CD4-positive, alpha-beta T cell treated with Interleukin-15 for 4 hours (primary cell): ENCODE results near the gene ATE1.
"Not testable (repeated sequence)": the region's sequence is repeated elsewhere in the genome, so short reads cannot be mapped to it uniquely, and the experiment has no call there.

Experiments used
- DNase-seq: peaks from one replicate; pipeline ENCODE4 v3.0.0-alpha.2; 2020; ENCODE audit warnings: low spot score

ATE1 gene

DNA sequence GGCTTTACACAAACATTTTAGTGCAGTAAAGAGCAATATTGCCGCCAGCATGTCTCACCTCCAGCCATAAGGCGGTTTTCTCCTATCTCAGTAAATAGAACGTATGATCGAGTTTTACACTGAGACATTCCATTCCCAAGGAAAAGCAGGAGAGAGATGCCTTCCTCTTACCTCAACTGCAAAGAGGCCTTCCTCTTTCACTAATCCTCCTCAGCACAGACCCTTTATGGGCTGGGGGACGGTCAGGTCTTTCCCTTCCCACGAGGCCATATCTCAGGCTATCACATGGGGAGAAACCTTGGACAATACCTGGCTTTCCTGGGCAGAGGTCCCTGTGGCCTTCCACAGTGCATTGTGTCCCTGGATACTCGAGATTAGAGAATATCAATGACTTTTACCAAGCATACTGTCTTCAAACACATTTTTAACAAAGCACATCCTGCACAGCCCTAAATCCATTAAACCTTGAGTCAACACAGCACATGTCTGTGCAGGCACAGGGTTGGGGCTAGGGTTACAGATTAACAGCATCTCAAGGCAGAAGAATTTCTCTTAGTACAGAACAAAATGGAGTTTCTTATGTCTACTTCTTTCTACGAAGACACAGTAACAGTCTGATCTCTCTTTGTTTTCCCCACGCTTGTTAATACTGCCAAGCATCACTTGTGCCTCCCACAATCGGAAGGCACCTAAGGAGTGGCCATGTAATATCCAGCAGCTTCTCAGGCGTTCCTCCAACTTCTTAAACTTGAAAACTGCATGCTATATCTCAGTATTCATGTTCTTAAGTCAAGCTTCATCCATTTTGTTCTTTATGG is 2.6 kb upstream of the ATE1 start:
- not testable (repeated sequence) for DNase-seq

GRCh38 chr10:121929585-121930267 is 1.9 kb upstream of the ATE1 start:
- not testable (repeated sequence) for DNase-seq

DNA sequence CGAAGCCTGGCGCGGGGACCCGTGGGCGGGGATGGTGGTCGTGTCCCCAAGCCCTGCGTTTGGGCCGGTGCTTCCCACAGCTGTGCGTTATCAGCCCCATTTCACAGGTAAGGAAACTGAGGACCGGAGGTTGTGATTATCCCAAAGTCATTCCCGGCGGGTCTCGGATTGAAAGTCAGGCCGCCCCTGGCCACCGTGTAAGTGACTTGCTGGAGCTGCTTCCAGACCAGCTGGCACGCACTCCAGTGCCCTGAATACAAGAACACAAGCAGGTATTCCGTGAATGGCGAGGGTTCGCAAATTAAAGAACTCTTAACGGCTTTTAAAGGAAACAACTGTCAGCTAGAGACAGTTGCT is 675 bp upstream of the ATE1 start:
- DNase-seq: no peak

DNA sequence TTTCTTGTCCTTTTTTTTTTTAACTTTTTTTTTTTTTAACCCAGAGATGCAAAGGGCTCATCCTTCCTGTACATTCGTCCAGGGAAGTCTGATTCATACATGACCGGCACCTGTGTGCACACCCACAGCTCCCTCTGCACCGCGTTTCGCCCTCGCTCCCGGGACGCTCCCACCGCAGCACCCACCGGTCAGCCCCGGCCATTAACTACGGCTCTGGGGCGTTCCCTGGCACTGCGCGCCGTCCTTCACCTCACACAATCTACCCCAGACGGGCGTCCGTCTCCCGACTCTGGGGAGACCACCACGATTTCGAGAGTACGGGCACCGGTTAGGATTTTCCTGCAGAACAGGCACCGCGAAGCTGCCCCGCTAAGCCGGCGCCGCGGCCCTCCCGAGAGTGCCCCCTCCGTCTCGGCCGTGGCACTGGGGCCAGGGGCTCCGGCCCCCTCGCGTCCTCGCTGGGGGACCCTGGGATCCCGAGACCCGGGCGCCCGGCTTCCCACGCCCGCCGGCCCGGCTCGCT is 452 bp downstream of the ATE1 start:
- peak; percentile 10 for DNase-seq

GRCh38 chr10:121926671-121927317 is 1.0 kb downstream of the ATE1 start:
- no peak for DNase-seq

DNA sequence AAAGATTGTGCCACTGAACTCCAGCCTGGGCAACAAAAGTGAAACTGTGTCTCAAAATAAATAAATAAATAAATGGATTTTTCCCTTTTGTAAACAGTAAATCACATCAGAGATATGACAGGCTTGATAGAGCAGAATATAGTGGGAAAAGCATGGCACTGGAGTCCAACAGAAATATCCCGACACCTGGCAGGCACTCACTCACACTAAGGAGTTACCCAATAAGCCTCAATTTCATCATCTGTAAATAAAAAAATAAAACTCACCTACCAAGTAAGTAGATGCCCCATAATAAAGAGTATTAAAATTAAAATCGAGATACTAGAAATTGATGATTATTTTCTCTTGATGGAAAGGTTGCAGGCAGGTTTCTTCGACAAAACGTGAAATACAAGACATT is 1.7 kb downstream of the ATE1 start:
- no peak for DNase-seq

DNA sequence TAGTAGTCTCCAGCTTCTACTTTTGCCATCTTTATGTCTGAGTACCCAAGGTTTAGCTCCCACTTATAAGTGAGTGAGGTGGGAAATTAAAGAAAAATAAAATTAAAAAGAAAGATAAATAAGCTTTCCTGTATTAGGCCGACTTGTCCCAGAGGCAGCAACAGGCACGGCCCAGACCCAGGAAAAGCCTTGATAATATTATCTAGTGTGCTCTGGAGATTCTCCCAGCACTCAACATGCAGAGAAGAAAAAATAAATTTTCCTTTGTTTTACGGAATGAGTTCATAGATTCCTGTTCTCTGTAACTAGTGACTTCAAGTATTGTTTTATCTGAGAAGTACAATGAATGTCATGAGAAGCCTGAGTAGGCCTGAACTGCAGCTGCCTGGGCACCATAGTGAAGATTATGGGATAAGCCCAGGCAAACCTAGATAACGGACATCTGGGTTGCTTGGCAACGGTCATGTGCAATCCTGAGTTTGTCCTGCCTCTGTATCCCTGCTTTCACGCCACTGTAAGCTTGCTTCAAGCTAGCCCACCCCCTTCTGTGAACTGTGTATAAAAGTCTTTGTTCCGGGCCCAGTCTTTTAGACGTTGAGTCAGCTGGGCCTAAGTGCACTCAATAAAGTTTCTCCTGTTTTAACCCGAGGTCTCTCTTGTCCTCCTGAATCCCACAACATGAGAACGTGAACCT is 6.4 kb downstream of the ATE1 start:
- DNase-seq: no peak

DNA sequence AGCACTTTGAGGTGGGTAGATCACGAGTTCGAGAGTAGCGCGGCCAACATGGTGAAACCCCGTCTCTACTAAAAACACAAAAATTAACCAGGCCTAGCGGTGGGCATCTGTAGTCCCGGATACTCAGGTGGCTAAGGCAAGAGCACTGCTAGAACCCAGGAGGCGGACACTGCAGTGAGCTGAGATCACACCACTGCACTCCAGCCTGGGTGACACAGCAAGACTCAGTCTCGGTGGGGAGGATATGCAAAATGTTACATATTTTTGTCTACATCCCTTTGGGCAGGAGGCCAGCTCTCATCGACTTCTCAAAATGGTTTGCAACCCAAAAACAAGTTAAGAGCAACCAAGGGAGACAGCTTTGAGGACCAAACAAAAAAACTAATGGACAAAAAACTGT is 8.2 kb downstream of the ATE1 start:
- DNase-seq: no peak

DNA sequence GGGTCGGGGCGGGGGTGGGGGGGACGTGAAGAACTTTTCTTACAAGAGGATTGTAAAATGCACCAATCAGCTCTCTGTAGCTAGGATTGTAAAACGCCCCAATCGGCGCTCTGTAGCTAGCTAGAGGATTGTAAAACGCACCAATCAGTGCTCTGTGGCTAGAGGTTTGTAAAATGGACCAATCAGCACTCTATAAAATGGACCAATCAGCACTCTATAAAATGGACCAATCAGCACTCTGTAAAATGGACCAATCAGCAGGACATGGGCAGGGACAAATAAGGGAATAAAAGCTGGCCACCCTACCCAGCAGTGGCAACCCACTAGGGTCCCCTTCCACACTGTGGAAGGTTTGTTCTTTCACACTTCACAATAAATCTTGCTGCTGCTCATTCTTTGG is 9.0 kb downstream of the ATE1 start:
- not testable (repeated sequence) for DNase-seq

GRCh38 chr10:121914661-121915060 is 13.2 kb downstream of the ATE1 start:
- DNase-seq: no peak

- no peak for DNase-seq
These were observed 16.5 kb downstream of the ATE1 start for GRCh38 chr10:121911421-121911697.

GRCh38 chr10:121910673-121911420 is 17.0 kb downstream of the ATE1 start:
- DNase-seq: no peak

- no peak for DNase-seq
These were observed 22.9 kb downstream of the ATE1 start for GRCh38 chr10:121904888-121905287.

DNA sequence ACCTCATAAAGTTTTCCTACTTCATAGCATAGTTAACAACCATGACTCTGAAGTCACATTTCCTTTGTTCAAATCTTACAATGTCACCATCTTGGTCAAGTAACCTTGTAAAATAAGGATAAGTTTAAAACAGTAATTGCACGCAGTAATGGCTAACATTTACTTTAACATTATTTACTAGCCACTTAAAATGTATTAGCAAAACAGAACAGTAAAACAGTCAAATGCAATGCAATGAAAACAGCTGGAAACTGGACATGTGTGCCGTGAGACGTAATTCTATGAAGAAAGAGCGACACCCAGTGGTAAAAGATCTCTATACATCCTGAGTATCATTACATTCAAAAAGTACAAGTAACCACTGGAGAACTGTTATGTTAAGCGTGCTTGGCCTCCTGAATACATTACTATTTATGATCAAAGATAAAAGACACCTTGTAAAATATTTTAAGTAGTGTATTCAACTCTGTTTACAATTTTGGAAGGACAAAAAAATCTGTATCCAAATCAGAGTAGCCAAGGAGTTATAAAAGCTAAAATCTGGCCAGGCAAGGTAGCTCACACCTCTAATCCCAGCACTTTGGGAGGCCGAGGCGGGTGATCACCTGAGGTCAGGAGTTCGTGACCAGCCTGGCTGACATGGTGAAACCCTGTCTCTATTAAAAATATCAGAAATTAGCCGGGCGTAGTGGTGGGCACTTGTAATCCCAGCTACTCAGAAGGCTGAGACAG is 27.2 kb downstream of the ATE1 start:
- DNase-seq: peak; percentile 43

GRCh38 chr10:121899727-121900126 is 28.1 kb downstream of the ATE1 start:
- DNase-seq: no peak

DNA sequence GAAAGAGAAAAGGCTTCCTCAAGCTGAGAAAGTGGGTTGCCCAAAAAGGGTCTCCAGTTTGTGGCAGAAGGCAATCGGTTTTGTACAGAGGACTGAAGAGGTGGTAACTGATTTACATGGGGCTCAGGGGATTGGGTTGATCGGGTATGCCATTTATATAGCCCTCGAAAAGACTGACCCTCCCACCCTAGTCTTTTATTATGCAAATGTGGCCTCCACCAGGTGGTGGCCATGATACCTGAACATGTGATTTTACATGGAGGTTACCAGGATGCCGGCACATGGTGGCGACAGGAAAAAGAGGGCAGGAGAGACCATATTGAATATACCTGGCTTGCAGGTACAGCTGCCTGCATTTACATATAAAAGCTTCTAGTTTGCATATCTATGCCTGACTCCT is 36.7 kb downstream of the ATE1 start:
- no peak for DNase-seq

DNA sequence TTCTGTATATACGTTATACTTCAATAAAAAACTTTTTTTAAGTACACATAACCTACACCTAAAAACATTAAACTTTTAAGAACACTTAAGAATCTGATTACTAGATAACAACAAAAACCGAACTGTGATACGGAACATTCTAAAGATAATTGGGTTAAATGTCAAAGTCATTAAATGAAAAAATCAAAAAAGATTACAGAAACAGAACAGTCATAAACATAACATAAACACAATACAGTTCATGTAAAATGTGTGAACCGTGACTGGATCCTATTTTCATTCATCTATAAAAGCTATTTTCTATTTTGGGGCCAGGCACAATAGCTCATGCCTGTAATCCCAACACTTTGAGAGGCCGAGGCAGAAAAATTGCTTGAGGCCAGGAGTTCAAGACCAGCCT is 38.6 kb downstream of the ATE1 start:
- DNase-seq: no peak

DNA sequence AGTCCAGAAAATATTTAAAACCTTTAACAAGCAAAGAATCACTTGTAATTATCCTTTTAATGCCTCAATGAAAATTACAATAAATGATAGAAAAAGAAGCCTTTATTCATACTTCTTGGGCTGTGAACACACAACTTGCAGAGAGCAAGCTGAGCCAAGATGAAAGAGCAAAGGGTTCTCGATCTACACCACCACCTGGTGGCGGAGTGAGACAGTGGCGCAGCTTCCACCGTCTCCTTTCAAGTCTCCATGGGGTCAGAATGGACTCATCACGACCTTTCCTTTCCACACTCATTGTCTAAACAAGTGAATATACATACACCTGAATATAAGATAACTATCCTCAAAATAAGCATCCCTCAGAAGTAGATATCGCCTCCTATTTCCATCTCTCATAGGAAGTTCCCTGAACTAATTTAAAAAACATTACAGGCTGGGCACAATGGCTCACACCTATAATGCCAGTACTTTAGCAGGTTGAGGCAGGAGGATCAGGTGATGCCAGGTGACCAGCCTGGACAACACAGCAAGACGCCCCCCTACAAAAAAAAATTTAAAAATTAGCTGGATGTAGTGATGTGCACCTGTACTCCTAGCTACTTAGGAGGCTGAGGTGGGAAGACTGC is 40.7 kb downstream of the ATE1 start:
- peak; percentile 24 for DNase-seq

GRCh38 chr10:121886181-121886580 is 41.6 kb downstream of the ATE1 start:
- DNase-seq: no peak

- no peak for DNase-seq
These were observed 46.9 kb downstream of the ATE1 start for GRCh38 chr10:121880895-121881294.

DNA sequence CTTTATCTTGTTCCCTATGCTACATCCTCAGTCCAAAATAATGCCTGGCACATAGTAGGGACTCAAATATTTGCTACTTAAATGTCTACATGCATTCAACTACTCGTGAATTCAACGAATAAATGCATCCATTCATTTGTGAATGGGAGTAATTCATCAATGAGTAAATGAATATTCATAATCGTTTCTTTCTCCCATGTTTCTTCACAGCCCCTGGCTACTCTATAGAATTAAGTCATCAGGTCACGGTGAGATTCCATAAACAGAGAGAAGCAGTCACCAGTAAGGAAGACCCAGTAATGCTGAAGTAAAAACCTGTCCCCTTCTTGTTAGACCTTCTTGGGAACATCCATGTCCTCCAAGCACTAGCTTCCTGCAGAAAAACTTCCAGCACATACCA is 48.4 kb downstream of the ATE1 start:
- DNase-seq: no peak
